HG02870 (cell line): ENCODE results near the gene ZSCAN5B.
"Not testable (repeated sequence)": the region's sequence is repeated elsewhere in the genome, so short reads cannot be mapped to it uniquely, and the experiment has no call there.

Experiments used
- ATAC-seq: cut with Tn5 transposase; IDR thresholded peaks from one replicate; pipeline ENCODE4 v1.9.1; 2021; ENCODE audit warnings: mild to moderate bottlenecking, moderate library complexity; ENCODE audit not compliant: unreplicated experiment

The ZSCAN5B gene

DNA sequence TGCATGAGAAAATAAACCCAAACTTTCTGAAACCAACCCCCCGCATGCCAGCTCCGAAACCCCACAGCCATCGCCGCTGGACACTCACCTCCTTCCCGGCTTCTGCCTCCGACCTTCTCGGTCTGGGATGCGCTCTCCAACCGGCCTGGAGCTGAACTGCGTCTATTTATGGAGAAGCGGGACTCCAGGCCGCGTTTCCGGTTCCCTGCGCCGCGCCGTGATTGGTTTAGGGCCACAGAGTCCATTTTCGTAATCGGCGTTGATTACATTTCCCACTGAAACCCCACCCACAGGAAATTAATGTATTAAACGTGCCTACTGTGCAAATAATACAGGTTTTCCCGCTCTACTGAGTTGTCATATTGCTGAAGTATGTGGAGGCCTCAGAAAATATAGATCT, at the start of gene ZSCAN5B:
TSS of gene ZSCAN5B (minus strand) at position 138 of the 400 bp plus-strand sequence. CDS start 4,731 bp downstream, outside the sequence.
- ATAC-seq: not testable (repeated sequence)

- not testable (repeated sequence) for ATAC-seq
Observed at GRCh38 chr19:56245764-56246163, 48.2 kb upstream of the ZSCAN5B start.

DNA sequence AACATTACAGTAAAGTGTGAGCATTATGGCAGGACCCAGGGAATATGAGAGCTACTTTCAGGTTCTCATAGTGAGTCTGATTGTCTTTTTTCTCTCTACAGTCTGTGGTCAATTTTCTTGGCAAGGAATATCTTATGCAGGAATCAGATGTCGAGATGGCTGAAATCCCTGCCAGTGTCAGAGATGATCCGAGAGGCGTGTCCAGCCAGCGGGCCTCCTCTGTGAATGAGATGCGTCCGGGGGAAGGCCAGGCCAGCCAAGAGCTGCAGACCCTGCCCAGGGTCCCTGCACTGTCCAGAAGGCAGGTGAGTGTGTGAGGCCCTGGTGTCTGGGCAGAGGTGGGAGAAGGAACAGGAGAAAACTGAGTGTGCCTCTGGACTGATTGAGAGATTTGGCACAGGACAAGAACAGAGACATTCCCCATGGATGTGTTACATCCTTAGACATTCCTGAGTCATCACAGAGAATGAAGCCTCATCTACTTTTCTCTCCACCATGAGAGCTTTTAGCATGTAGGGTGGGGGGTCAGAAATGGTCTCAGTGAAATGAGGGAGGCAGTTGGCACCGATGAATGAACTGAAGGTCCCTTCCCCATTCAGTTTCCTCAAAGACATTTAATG, 47.6 kb upstream of the ZSCAN5B start:
- no peak for ATAC-seq

GRCh38 chr19:56223481-56223880, 25.9 kb upstream of the ZSCAN5B start:
- no peak for ATAC-seq

GRCh38 chr19:56222901-56223300, 25.3 kb upstream of the ZSCAN5B start:
- no peak for ATAC-seq

DNA sequence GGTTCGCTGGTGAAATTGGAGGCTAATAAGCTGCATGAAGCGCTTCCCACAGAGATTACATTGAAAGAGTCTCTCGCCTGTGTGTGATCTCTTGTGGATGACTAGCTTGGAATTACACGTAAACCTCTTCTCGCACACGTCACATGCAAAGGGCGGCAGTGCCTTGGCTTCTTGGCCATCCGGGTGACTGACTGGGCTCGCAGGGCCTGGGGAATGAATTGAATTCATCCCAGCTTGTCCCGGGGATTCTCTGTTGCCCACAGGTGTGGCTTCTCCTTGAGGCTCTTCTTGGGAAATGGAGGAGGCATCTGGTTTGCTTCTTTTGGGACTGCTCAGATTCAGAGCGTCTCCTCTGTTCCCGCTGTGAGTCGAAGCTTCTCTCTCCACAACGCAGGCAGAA, 24.3 kb upstream of the ZSCAN5B start:
- no peak for ATAC-seq

DNA sequence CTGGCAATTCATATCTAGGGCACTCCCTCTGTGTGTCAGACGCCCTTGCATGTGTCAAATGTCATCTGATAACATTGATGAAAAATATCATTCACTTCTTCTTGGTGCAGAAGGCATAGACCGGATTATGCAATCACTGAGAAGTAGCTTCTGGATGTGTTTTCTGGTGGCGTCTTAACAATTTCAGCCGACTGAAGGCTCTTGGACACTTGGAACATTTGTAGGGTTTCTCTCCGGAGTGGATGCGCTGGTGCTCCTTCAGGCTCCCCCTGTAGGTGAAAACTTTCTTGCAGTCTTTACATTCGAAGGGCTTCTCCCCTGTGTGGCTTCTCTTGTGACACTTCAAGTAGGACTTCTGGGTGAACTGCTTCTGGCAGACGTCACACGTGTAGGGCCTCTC, 23.9 kb upstream of the ZSCAN5B start:
- ATAC-seq: not testable (repeated sequence)

GRCh38 chr19:56218961-56219360, 21.4 kb upstream of the ZSCAN5B start:
- no peak for ATAC-seq

DNA sequence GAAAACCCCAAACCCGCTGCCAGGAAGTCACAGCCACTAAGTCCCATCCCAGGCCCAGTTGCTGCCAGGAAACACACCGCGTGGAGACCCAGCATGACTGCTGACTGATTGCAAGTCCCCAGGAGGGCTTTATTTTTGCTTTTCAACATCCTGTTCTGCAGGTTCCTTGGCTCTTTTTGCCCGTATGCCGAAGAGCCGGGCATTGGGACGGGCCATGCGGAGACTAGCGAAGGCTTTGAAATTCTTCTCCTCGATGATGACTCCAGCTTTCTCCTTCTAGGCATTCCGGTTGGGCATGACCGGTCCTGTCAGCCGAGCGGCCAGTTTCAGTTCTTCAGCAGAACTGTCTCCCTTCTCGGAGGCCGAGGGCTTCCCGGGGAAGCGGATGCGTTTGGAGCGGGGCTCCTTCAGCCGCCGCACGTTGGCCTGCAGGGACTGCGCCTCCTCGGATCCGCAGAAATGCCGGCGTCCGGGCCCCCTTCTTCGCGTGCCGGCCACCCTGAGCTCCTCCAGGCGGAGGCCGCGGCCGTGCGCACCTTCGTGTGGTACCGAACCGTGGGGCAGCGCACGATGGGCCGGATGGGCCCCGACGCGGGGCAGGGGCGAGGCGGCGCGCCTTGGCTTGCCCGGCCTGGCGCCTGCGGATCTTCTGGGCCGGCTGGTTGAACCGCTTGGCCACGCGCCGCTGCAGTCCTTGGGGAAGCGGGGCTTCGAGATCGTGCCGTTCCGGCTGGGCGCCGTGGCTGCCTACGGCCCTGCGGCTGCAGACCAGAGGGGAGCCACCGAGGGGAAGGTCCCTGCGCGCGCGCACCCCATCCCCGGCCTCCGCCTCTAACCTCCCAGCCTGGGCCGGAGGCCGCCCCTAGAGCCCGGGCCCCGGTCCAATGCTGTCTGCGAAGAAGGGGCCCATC, 19.7 kb upstream of the ZSCAN5B start:
- ATAC-seq: no peak

DNA sequence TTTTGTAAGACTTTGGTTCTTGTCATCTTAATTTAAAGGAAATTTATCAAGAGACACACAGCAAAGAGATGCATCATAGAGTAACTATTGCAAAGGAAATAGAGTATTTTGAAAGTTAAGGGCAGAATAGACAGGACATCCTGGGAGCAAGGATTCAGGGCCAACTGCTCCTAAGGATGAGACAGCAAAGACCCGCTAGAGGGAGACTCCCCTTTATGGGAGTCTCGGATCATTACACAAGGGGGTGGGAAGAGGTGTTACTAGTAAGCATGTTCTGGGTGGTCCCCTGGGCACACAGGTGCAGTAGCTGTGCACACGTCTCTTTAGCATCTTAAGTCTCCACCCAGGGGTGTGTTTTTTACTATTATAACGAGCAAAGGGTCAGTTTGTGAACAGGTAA, 14.1 kb upstream of the ZSCAN5B start:
- no peak for ATAC-seq

DNA sequence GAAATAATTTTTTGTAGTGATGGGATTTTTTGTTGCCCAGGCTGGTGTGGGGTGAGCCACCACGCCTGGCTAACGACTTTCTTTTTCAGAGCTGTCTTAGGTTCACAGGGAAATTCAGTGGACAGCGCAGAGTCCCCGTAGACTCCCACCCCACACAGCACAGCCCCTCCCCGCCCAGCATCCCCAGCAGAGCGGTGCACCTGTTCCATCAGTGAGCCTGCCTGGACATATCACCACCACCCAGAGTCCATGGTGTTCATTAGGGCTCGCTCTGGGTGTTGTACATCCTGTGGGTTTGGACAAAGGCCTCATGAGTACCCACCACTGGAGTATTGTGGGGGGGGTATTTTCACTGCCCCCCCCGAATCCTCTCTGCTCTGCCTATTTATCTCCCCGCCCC, 12.5 kb upstream of the ZSCAN5B start:
- not testable (repeated sequence) for ATAC-seq

GRCh38 chr19:56209091-56209490, 11.5 kb upstream of the ZSCAN5B start:
- no peak for ATAC-seq

DNA sequence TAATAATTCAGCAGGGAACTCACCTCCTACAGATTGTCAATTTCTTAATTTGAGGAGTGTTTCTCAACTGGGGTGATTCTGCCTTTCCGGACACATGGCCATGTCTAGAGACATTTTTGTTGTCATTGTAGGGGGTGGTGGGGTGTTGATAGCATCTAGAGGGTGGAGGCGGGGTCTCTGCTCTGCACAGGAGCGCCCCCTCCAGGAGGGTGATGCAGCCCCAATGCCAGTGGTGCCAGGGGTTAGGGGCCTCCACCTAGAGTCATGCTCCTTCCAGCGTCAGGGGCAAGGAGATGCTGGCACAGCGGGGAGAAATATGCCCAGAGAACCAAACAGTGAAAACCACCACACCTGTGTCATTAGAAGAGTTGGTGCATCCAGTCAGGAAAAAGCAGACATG, 10.0 kb upstream of the ZSCAN5B start:
- not testable (repeated sequence) for ATAC-seq

DNA sequence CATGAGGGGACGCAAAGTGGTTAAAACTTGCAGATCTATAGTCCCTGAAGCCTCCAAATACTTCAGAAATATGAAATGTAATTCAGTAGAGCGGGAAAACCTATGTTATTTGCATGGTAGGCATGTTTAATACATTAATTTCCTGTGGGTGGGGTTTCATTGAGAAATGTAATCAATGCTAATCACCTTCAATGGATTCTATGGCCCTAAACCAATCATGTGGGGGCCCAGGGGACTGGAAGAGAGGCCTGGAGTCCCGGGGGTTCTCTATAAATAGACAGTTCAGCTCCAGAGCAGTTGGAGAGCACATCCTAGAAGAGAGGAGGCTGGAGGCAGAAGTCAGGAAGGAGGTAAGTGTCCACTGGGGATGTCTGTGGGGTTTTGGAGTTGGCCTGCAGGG, 4.4 kb upstream of the ZSCAN5B start, which contains the start of gene ZSCAN5C:
TSS of gene ZSCAN5C (plus strand) at position 301 of the 400 bp plus-strand sequence. CDS start 3,641 bp downstream, outside the sequence.
- ATAC-seq: no peak

DNA sequence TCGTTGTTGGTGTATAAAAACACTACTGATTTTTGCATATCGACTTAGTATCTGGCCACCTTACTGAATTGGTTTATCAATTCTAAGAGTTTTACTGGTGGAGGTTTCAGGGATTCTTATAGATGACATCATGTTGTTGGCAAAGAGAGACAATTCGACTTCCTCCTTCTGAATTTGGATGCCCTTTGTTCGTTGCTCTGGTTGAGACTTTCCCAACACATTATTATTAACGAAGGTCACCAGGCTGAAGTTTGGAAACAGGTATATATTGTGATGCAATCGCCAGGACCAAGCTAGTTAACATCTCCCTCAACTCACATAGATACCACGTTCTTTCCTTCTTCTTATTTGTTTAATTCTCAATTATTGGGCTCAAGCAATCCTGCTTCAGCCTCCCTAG, 2.1 kb upstream of the ZSCAN5B start:
- no peak for ATAC-seq

DNA sequence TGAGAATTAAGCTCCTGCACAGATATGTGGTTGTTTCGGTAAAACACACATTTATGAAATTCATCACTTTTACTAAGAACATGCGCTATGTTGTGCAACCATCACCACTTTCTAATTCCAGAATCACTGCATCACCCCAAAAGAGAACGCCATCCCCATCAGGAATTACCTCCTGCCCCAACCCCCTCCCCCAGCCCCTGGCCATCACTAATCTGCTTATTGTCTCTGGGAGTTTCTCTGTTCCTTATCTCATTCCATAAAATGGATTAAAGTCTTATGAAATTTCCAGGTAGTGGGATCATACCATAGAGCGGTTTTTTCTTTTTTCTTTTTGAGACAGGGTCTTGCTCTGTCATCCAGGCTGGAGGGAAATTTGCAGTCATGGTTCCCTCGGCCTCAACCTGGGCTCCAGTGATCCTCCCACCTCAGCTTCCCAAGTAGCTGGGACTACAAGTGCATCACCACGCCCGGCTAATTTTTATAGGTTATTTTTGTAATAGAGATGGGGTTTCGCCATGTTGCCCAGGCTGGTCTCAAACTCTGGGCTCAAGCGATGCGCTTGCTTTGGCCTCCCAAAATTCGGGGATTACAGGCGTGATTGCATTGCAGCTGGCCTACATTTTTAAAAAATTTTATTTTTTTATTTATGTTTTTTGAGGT, 3.5 kb downstream of the ZSCAN5B start:
- ATAC-seq: no peak

GRCh38 chr19:56191711-56192110, 5.9 kb downstream of the ZSCAN5B start:
- no peak for ATAC-seq

DNA sequence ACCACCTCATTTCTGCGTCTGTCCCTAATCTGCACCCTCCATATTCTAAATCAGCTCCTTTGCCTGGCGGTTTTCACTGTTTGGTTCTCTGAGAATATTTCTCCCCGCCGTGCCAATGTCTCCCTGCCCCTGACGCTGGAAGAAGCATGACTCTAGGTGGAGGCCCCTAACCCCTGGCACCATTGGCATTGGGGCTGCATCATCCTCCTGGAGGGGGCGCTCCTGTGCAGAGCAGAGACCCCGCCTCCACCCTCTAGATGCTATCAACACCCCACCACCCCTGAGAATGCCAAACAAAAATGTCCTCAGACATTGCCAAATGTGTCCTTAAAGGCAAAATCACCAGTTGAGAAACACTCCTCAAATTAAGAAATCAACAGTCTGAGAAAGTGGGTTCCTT, 6.5 kb downstream of the ZSCAN5B start:
- no peak for ATAC-seq

- no peak for ATAC-seq
Observed at GRCh38 chr19:56189785-56190184, 7.8 kb downstream of the ZSCAN5B start.

- no peak for ATAC-seq
Observed at GRCh38 chr19:56177564-56178243, 19.9 kb downstream of the ZSCAN5B start.

DNA sequence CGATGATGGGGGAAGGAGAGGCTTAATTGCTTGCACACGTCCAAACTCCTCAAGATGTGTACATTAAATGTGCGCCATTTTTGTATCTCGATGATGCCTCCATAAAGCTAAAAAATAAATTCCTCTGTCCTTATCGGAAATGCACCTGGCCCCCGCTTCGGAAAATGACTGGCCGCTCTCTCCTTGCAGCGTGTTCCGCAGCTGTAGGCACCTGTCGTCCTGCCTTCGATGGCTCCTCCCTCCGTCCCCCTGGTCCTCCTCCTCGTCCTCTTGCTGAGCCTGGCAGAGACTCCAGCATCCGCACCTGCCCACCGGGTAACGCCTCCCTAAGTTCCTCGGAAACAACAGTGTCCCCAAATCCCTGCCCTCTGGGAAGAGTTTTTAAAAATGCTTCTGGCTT, 20.7 kb downstream of the ZSCAN5B start:
- ATAC-seq: no peak
